HepG2 (cell line): ENCODE data around the gene SLC5A10. TPM values are rescaled to one million over a fixed set of nuclear protein-coding genes. Genes with fewer than 3 reads are reported as not detected.

Experiments
- ATAC-seq: fragments of 200-7000 bp; cut with Tn5 transposase; 3 replicates; pipeline ENCODE4 v1.9.1; 2020; ENCODE audit warnings: mild to moderate bottlenecking, moderate library complexity
- BruUV-seq: library from RNA; stranded (reverse); fragments of 400-500 nt; replicated peaks from 2 replicates; lab custom pipeline; 2021; lab: Mats Ljungman, UMichigan
- CTCF ChIA-PET: fragments of 300-600 bp; formaldehyde crosslinking; extraction: SDS; loops from one replicate; lab custom pipeline; 2021; ENCODE audit warnings: low total read pairs, inconsistent platforms, low intra/inter-chr PET ratio; lab: Yijun Ruan, JAX
- POLR2A ChIA-PET: fragments of 350-600 bp; sonication (Branson Sonifier 250); formaldehyde crosslinking; loops from one replicate; lab custom pipeline; 2020; ENCODE audit warnings: antibody characterized with exemption, inconsistent platforms; lab: Yijun Ruan, JAX
- DNase-seq: peaks from one replicate; pipeline ENCODE4 v3.0.0-alpha.2; 2015; ENCODE audit warnings: low spot score
- FAIRE-seq: peaks from 3 replicates; lab custom pipeline; 2011; peaks lifted over from hg19 to GRCh38; lab: Jason Lieb, UNC
- H2AFZ ChIP-seq: one replicate; pipeline ENCODE4 v1.6.1; 2011; ENCODE audit warnings: low read length, inconsistent platforms
- H3K27ac ChIP-seq: fragments of 300-600 bp; 3 replicates; pipeline ENCODE4 v1.8.0; 2011; ENCODE audit warnings: mixed run types, mild to moderate bottlenecking, mixed read lengths, low read length, inconsistent platforms; ENCODE audit not compliant: insufficient read depth; ENCODE audit errors: extremely low read length
- H3K27me3 ChIP-seq, 2 experiments: fragments of 200-600 bp in 1 of 2; 2 replicates in 1 of 2; 3 replicates in 1 of 2; pipeline versions ENCODE4 v1.6.0 to v1.8.0; 2011; ENCODE audit warnings: low read length in 2 of 2, mild to moderate bottlenecking in 2 of 2, moderate library complexity in 2 of 2, inconsistent platforms in 1 of 2; ENCODE audit not compliant: insufficient read depth in 2 of 2, control insufficient read depth in 1 of 2
- H3K36me3 ChIP-seq, 2 experiments: fragments of 200-600 bp in 1 of 2; replicated peaks in 1 of 2; 2 replicates in 1 of 2; 3 replicates in 1 of 2; pipeline versions ENCODE4 v1.5.1 to v1.8.0; 2011; ENCODE audit warnings: low read length in 2 of 2, inconsistent platforms in 1 of 2; ENCODE audit not compliant: insufficient read depth in 2 of 2, control insufficient read depth in 1 of 2
- H3K4me1 ChIP-seq: 2 replicates; pipeline ENCODE4 v1.5.1; 2012; ENCODE audit warnings: low read length, inconsistent platforms; ENCODE audit not compliant: insufficient read depth
- H3K4me2 ChIP-seq: 2 replicates; pipeline ENCODE4 v1.6.0; 2011; ENCODE audit warnings: low read depth, low read length, inconsistent platforms
- H3K4me3 ChIP-seq, 3 experiments: fragments of 200-600 bp in 1 of 3; sonication (generic), shearing (Covaris generic) in 1 of 3; replicated peaks in 1 of 3; 2 replicates each; pipeline ENCODE4 v1.5.1; 2011 to 2016; ENCODE audit warnings: low read length in 3 of 3, inconsistent platforms in 2 of 3, low read depth in 2 of 3, mild to moderate bottlenecking in 2 of 3, control low read depth in 1 of 3, mixed read lengths in 1 of 3; ENCODE audit not compliant: insufficient read depth in 1 of 3
- H3K79me2 ChIP-seq: one replicate; pipeline ENCODE4 v1.6.1; 2011; ENCODE audit warnings: low read length, inconsistent platforms; ENCODE audit not compliant: insufficient read depth
- H3K9ac ChIP-seq: 2 replicates; pipeline ENCODE4 v1.6.0; 2011; ENCODE audit warnings: mild to moderate bottlenecking, low read depth, low read length, inconsistent platforms; ENCODE audit not compliant: insufficient read depth
- H3K9me3 ChIP-seq: 2 replicates; pipeline ENCODE4 v1.5.1; 2012; ENCODE audit warnings: mild to moderate bottlenecking, low read length
- H4K20me1 ChIP-seq: 2 replicates; pipeline ENCODE4 v1.6.0; 2011; ENCODE audit warnings: inconsistent platforms, mild to moderate bottlenecking, low read length, moderate library complexity; ENCODE audit not compliant: insufficient read depth
- FOXP4 ChIP-seq: sonication (generic); formaldehyde crosslinking; IDR thresholded peaks from 2 replicates; pipeline ENCODE4 v1.4.0; 2020; ENCODE audit warnings: missing genetic modification reagents
- HMG20A ChIP-seq: IDR thresholded peaks from 2 replicates; pipeline ENCODE4 v1.6.1; 2016; ENCODE audit warnings: borderline replicate concordance
- HNF1B ChIP-seq: sonication (generic); formaldehyde crosslinking; IDR thresholded peaks from 2 replicates; pipeline ENCODE4 v1.5.1; 2020; ENCODE audit warnings: mild to moderate bottlenecking, moderate library complexity, missing genetic modification reagents
- KDM1A ChIP-seq: IDR thresholded peaks from 2 replicates; pipeline ENCODE4 v1.6.1; 2016; ENCODE audit warnings: missing compliant biosample characterization
- MED1 ChIP-seq: sonication (generic); formaldehyde crosslinking; IDR thresholded peaks from 2 replicates; pipeline ENCODE4 v1.4.0; 2020; ENCODE audit warnings: missing genetic modification reagents
- PHF21A ChIP-seq: sonication (generic); formaldehyde crosslinking; IDR thresholded peaks from 2 replicates; pipeline ENCODE4 v1.5.0; 2020; ENCODE audit warnings: mild to moderate bottlenecking, missing genetic modification reagents
- RARA ChIP-seq: IDR thresholded peaks from 2 replicates; pipeline ENCODE4 v1.6.1; 2016; ENCODE audit warnings: missing genetic modification reagents, missing compliant biosample characterization
- SAP130 ChIP-seq: IDR thresholded peaks from 2 replicates; pipeline ENCODE4 v1.6.1; 2016; ENCODE audit warnings: low read depth
- SOX6 ChIP-seq, 2 experiments: fragments of 450-650 bp in 1 of 2; sonication (generic) in 1 of 2; formaldehyde crosslinking in 1 of 2; IDR thresholded peaks; 2 replicates each; pipeline versions ENCODE4 v1.4.0 to v1.6.1; 2017 to 2020; ENCODE audit warnings: antibody characterized with exemption in 1 of 2, mild to moderate bottlenecking in 1 of 2, missing genetic modification reagents in 1 of 2
- SUZ12 ChIP-seq: fragments of 150-350 bp; IDR thresholded peaks from 2 replicates; pipeline ENCODE4 v1.6.1; 2014; ENCODE audit warnings: low read depth, low read length
- TARDBP ChIP-seq: sonication (generic); formaldehyde crosslinking; IDR thresholded peaks from 2 replicates; pipeline ENCODE4 v1.8.0; 2022; ENCODE audit warnings: mild to moderate bottlenecking, missing genetic modification reagents
- ZFX ChIP-seq: sonication (generic); formaldehyde crosslinking; IDR thresholded peaks from 2 replicates; pipeline ENCODE4 v1.4.0; 2020; ENCODE audit warnings: mild to moderate bottlenecking, low read depth, missing genetic modification reagents, moderate library complexity
- ZFY ChIP-seq: sonication (generic); formaldehyde crosslinking; IDR thresholded peaks from 2 replicates; pipeline ENCODE4 v1.4.0; 2020; ENCODE audit warnings: missing genetic modification reagents
- ZNF160 ChIP-seq: sonication (generic); formaldehyde crosslinking; IDR thresholded peaks from 2 replicates; pipeline ENCODE4 v1.8.0; 2022; ENCODE audit warnings: mild to moderate bottlenecking, inconsistent platforms, missing genetic modification reagents
- ZNF24 ChIP-seq: fragments of 450-650 bp; IDR thresholded peaks from 2 replicates; pipeline ENCODE4 v1.6.1; 2017; ENCODE audit warnings: antibody characterized with exemption, mild to moderate bottlenecking
- ZNF329 ChIP-seq: sonication (generic); formaldehyde crosslinking; IDR thresholded peaks from 2 replicates; pipeline ENCODE4 v1.9.0; 2021; ENCODE audit warnings: low read depth, mild to moderate bottlenecking, missing genetic modification reagents
- ZNF710 ChIP-seq: sonication (generic); formaldehyde crosslinking; IDR thresholded peaks from 2 replicates; pipeline ENCODE4 v1.5.0; 2020; ENCODE audit warnings: mild to moderate bottlenecking, missing genetic modification reagents, borderline replicate concordance
- WGBS: methylation state at CpG from one replicate; pipeline ENCODE4 v1.1.6; 2017; ENCODE audit warnings: low lambda C conversion rate; 5-methylcytosine and 5-hydroxymethylcytosine counted together
- in situ Hi-C: cut with HindIII; loops from 2 replicates; pipeline ENCODE4 v1.10.0; 2017; ENCODE audit warnings: low pct_unique_long_range_greater_than_20kb; ENCODE audit not compliant: extremely low pct_ligation_motif_present
- intact Hi-C: fragments of 100-400 bp; cut with micrococcal nuclease; formaldehyde crosslinking; loops from one replicate; pipeline ENCODE4 v1.10.0; 2022; ENCODE audit not compliant: unreplicated experiment
- polyA plus RNA-seq, 8 experiments: library from polyadenylated mRNA; depleted of rRNA in 3 of 8; stranded (reverse) in 7 of 8; unstranded in 1 of 8; fragments of >200 nt; fragmentation: Illumina TruSeq in 4 of 8; extraction: Trizol in 4 of 8; gene quantifications; 2 replicates each; pipeline versions ENCODE4 v1.2.1 to v1.2.3, GENCODE V29; 2011 to 2016; ENCODE audit warnings: low read depth in 4 of 8, missing spikeins in 1 of 8, mixed read lengths in 1 of 8; ENCODE audit not compliant: insufficient read depth in 1 of 8
- total RNA-seq, 5 experiments: library from RNA; depleted of rRNA; stranded (reverse); fragments of >200 nt; fragmentation: Illumina TruSeq; extraction: Trizol; gene quantifications; 2 replicates each; pipeline ENCODE4 v1.2.3, GENCODE V29; 2016; ENCODE audit warnings: low read depth in 1 of 5

The SLC5A10 gene
- total and polyA plus RNA-seq, 2 of the 13 experiments (the other 11 are each of a cell fraction or from before 2014, with no cell fraction given) = 0.05 TPM; not detected in 1

- Histone ChIP-seq H3K9me3 (no peaks in the 10 kb centered on the region), H2AFZ (no peak overlapping the region), H4K20me1 (no peaks in the 10 kb centered on the region), H3K27ac (no peak overlapping the region), H3K4me2 (peak overlapping the region; percentile 71), H3K79me2 (no peaks in the 10 kb centered on the region), H3K9ac (no peak overlapping the region; the same call in 1 of the 2 replicates), H3K36me3 (no peaks in the 10 kb centered on the region), H3K4me1 (peaks cover 76% of the 10 kb centered on the region), H3K27me3 (peaks cover 0 to 3% of the 10 kb centered on the region in 2 experiments; a peak in 1 of 5 replicates), H3K4me3 (peak overlapping the region in 1 of 3 experiments; percentile 41; a peak in 1 of 6 replicates)
- POLR2A ChIA-PET = interaction anchor here (1.1 to 1.5 kb wide), 2 partner anchors 10 to 20 kb away, joined by 3 to 5 read pairs; no protein-coding TSS in a partner anchor
- CTCF ChIA-PET = no interaction called here
- in situ Hi-C loops (no loop called here), intact Hi-C loops (no loop called here)
- ATAC-seq (peak; percentile 51), DNase-seq (peak; percentile 46), FAIRE-seq (no peak)
- 5% methylated on average over 11 of the region's 11 CpGs for WGBS
- BruUV-seq = no TSS peak
- TF ChIP-seq SUZ12 = no peak
- TF ChIP-seq SAP130 = peak; percentile 58
- TF ChIP-seq ZNF160 (CRISPR knock-in tag) = 0 out of 2 replicates have a peak, but pooled peaks have one; percentile 35
- TF ChIP-seq ZNF24 = 0 out of 2 replicates have a peak, but pooled peaks have one; percentile 43
- peak; percentile 67; the same call in 1 of the 2 replicates for TF ChIP-seq PHF21A
- TF ChIP-seq MED1 (CRISPR knock-in tag) = peak; percentile 60; the same call in 1 of the 2 replicates
- no peak for TF ChIP-seq SOX6 (IDR thresholded peaks at IDR 0.05)
- TF ChIP-seq SOX6 (CRISPR knock-in tag; IDR thresholded peaks at IDR 0.05) = peak; percentile 25; the same call in 1 of the 2 replicates
- TF ChIP-seq RARA (CRISPR knock-in tag) = peak; percentile 62
- no peak for TF ChIP-seq KDM1A (CRISPR knock-in tag)
- peak; percentile 65; the same call in 1 of the 2 replicates for TF ChIP-seq ZFX
- TF ChIP-seq ZNF710 (CRISPR knock-in tag) = 0 out of 2 replicates have a peak, but pooled peaks have one; percentile 22
- TF ChIP-seq ZNF329 (CRISPR knock-in tag) = peak; percentile 100
- peak; percentile 39 for TF ChIP-seq ZFY (CRISPR knock-in tag)
- TF ChIP-seq HNF1B (CRISPR knock-in tag) = peak; percentile 49; the same call in 1 of the 2 replicates
- peak; percentile 62 for TF ChIP-seq FOXP4 (CRISPR knock-in tag)
- TF ChIP-seq HMG20A (CRISPR knock-in tag) = peak; percentile 62; the same call in 1 of the 2 replicates
- TF ChIP-seq TARDBP (CRISPR knock-in tag) = peak; percentile 26; the same call in 1 of the 2 replicates
These were observed 59.0 kb downstream of the SLC5A10 start for GRCh38 chr17:19010729-19011505.
